ENCODE data around the gene NCF2.

The NCF2 gene

DNA sequence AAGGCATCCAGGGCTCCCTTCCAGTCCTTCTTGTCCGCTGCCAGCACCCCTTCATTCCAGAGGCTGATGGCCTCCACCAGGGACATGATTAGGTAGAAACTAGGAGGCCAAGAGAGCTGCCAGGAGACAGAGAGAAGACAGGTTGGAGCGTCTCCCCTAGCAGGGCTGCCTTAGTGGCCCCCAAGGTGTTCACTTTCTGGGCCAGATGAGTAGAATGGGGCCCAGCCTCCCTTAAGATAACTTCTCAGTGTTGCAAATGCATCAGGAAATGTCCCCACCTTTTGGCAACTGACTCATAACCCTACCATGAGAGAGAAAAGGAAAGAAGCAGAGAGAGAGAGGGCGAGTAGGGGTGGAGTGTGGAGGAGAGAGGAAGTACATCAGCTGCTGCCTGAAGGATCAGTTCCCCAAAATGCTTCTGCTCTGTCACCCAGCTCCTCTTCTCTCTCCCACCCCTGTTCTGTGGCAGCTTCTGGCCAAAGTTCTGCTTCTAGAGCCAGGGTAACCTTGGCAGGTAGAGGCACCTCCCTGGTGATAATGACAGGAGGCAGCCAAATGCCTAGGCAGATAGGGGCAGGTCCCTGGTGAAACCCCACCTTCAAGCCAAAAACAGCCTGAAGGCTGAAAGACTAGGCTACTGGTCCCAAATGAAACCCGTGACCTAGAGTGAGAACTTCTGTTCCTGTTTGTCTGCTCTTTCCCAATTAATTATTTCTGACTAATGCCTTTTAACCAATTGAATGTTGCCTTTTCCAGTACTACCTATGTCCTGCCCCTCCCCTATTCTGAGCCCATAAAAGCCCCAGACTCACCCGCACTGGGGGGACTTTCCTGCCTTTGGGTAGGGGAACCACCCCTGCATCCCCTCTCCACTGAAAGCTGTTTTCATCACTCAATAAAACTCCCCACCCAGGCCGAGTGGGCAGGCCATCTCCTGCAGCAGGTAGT, at the start of gene NCF2:
NCF2 (minus strand) TSS at position 216 of the 948 bp plus-strand sequence; CDS start at position 86, 130 bp downstream.
- Histone ChIP-seq H3K9ac (ENCODE audit: low read length) (no peak within 1 kb of the TSS), H2AFZ (ENCODE audit: low read depth, low read length, severe bottlenecking) (peak within 1 kb of the TSS; percentile 13), H3K27ac (ENCODE audit: low read depth, low read length) (no peak within 1 kb of the TSS), H4K20me1 (ENCODE audit: low read depth, low read length) (no peaks in the 10 kb centered on the region), H3K9me2 (replicated peaks; ENCODE audit: insufficient read depth, low read length) (no peaks in the 10 kb centered on the region), H3K4me2 (ENCODE audit: low read depth, low read length, poor library complexity, severe bottlenecking) (peak within 1 kb of the TSS; percentile 6), H3K36me3 (ENCODE audit: low read length) (no peaks in the 10 kb centered on the region), H3K27me3 (ENCODE audit: low read length) (no peaks in the 10 kb centered on the region), H3K4me3 (ENCODE audit: insufficient read depth, low read length, poor library complexity, severe bottlenecking) (no peak within 1 kb of the TSS), H3K9me3 (ENCODE audit: insufficient read depth, low read length) (no peaks in the 10 kb centered on the region), H3F3A (ENCODE audit: insufficient read depth) (no peaks in the 10 kb centered on the region), H3K79me2 (ENCODE audit: insufficient read depth, low read length) (no peaks in the 10 kb centered on the region)
- TF ChIP-seq CTCF (IDR thresholded peaks at IDR 0.05; ENCODE audit: insufficient read depth, low read length, poor library complexity, severe bottlenecking), result no peak
- TF ChIP-seq EZH2phosphoT487 (conservative IDR thresholded peaks at IDR 0.05; ENCODE audit: low read length), result no peak

DNA sequence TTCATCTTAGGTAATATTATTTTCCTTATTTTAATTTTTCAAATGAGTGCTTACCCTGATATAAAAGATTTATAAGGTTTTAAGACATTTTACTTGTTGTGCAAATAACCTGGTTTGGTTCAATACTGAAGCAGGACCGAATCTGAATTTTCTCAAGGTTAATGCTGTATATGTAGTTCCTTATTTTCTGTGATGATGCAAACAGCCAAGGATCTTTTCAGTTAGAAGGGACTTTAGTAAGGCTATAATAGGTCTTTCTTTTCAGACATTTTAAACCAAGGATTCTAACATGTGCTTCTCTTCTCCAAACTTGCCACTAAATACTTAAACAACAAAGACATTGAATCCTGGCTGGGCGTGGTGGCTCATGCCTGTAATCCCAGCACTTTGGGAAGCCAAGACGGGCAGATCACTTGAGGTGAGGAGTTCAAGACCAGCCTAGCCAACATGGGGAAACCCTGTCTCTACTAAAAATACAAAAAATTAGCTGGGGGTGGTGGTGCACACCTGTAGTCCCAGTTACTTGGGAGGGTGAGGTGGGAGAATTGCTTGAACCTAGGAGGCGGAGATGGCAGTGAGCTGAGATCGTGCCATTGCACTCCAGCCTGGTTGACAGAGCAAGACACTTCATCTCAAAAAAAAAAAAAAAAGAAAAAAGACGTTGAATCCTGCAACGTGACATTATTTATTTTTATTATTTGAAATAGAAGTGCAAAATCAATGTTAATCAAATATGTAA, 48.6 kb upstream of the NCF2 start:
- no peak overlapping the region for H3K27ac ChIP-seq (ENCODE audit: low read depth, low read length)
- H3K9ac ChIP-seq (ENCODE audit: low read length), result no peak overlapping the region
- H3K36me3 ChIP-seq (ENCODE audit: low read length), result no peaks in the 10 kb centered on the region
- H3K4me2 ChIP-seq (ENCODE audit: low read depth, low read length, poor library complexity, severe bottlenecking), result no peak overlapping the region
- no peak overlapping the region for H3K4me3 ChIP-seq (ENCODE audit: insufficient read depth, low read length, poor library complexity, severe bottlenecking)
- no peaks in the 10 kb centered on the region for H4K20me1 ChIP-seq (ENCODE audit: low read depth, low read length)
- H3K27me3 ChIP-seq (ENCODE audit: low read length), result no peaks in the 10 kb centered on the region
- H3F3A ChIP-seq (ENCODE audit: insufficient read depth), result peaks cover 12% of the 10 kb centered on the region
- no peaks in the 10 kb centered on the region for H3K9me2 ChIP-seq (replicated peaks; ENCODE audit: insufficient read depth, low read length)
- peaks cover 17% of the 10 kb centered on the region for H3K79me2 ChIP-seq (ENCODE audit: insufficient read depth, low read length)
- H3K9me3 ChIP-seq (ENCODE audit: insufficient read depth, low read length), result no peaks in the 10 kb centered on the region
- no peak overlapping the region for H2AFZ ChIP-seq (ENCODE audit: low read depth, low read length, severe bottlenecking)
- TF ChIP-seq EZH2phosphoT487 (conservative IDR thresholded peaks at IDR 0.05; ENCODE audit: low read length), result no peak

- H3K79me2 ChIP-seq (ENCODE audit: insufficient read depth, low read length), result peaks cover 37% of the 10 kb centered on the region
- H3K4me3 ChIP-seq (ENCODE audit: insufficient read depth, low read length, poor library complexity, severe bottlenecking), result peak overlapping the region; percentile 76
- H2AFZ ChIP-seq (ENCODE audit: low read depth, low read length, severe bottlenecking), result no peak overlapping the region
Measured at GRCh38 chr1:183636783-183637182, 46.5 kb upstream of the NCF2 start.

More at GRCh38 chr1:183636783-183637182, 46.5 kb upstream of the NCF2 start:
- peak overlapping the region; percentile 91; the same call in 1 of the 2 replicates for H3K9ac ChIP-seq (ENCODE audit: low read length)
- no peak for TF ChIP-seq CTCF (IDR thresholded peaks at IDR 0.05; ENCODE audit: insufficient read depth, low read length, poor library complexity, severe bottlenecking)
- TF ChIP-seq EZH2phosphoT487 (conservative IDR thresholded peaks at IDR 0.05; ENCODE audit: low read length), result no peak
- peak overlapping the region; percentile 83 for H3K4me2 ChIP-seq (ENCODE audit: low read depth, low read length, poor library complexity, severe bottlenecking)
- no peak overlapping the region for H3K27ac ChIP-seq (ENCODE audit: low read depth, low read length)
- no peaks in the 10 kb centered on the region for H3K27me3 ChIP-seq (ENCODE audit: low read length)
- H3K9me3 ChIP-seq (ENCODE audit: insufficient read depth, low read length), result no peaks in the 10 kb centered on the region
- no peaks in the 10 kb centered on the region for H3K9me2 ChIP-seq (replicated peaks; ENCODE audit: insufficient read depth, low read length)
- H3F3A ChIP-seq (ENCODE audit: insufficient read depth), result peaks cover 22% of the 10 kb centered on the region
- H3K36me3 ChIP-seq (ENCODE audit: low read length), result peaks cover 16% of the 10 kb centered on the region; the same call in 1 of the 2 replicates
- H4K20me1 ChIP-seq (ENCODE audit: low read depth, low read length), result peaks cover 18% of the 10 kb centered on the region

All from SU-DHL-6 (cell line).